K562 (cell line): Measurements from ENCODE around the gene ARL17A. TPM values are rescaled to one million over a fixed set of nuclear protein-coding genes. Genes with fewer than 3 reads are reported as not detected.
"Not testable (repeated sequence)": the region's sequence is repeated elsewhere in the genome, so short reads cannot be mapped to it uniquely, and the experiment has no call there.

Source experiments
- ATAC-seq: fragments of 200-7000 bp; cut with Tn5 transposase; 3 replicates; pipeline ENCODE4 v1.9.1; 2020; ENCODE audit warnings: moderate library complexity
- BruUV-seq: library from RNA; stranded (reverse); fragments of 400-500 nt; replicated peaks from 2 replicates; lab custom pipeline; 2021; lab: Mats Ljungman, UMichigan
- CTCF ChIA-PET: fragments of 300-600 bp; formaldehyde crosslinking; extraction: SDS; loops from one replicate; lab custom pipeline; 2021; ENCODE audit warnings: low intra/inter-chr PET ratio; lab: Yijun Ruan, JAX
- POLR2A ChIA-PET: fragments of 300-600, 350-650 bp; sonication (Branson Sonifier 250); formaldehyde crosslinking; extraction: SDS; loops from one replicate; lab custom pipeline; 2021; ENCODE audit warnings: antibody characterized with exemption, inconsistent platforms; lab: Yijun Ruan, JAX
- DNase-seq, 4 experiments: peaks; one replicate each; pipeline versions ENCODE4 v3.0.0 to v3.0.0-alpha.2; 2011 to 2018; ENCODE audit warnings: low spot score in 3 of 4, mixed read lengths in 3 of 4; ENCODE audit errors: extremely low read depth in 1 of 4
- FAIRE-seq: peaks from 2 replicates; lab custom pipeline; 2011; peaks lifted over from hg19 to GRCh38; lab: Jason Lieb, UNC
- H2AFZ ChIP-seq: 2 replicates; pipeline ENCODE4 v1.6.0; 2011; ENCODE audit warnings: low read depth, low read length, control low read depth, inconsistent platforms
- H3K27ac ChIP-seq: fragments of 200-600 bp; 3 replicates; pipeline ENCODE4 v1.8.0; 2011; ENCODE audit warnings: low read depth, mild to moderate bottlenecking, control low read depth, inconsistent platforms, low read length, moderate library complexity, mixed read lengths; ENCODE audit errors: extremely low read depth
- H3K27me3 ChIP-seq, 2 experiments: fragments of 300-600 bp in 1 of 2; 2 replicates in 1 of 2; 3 replicates in 1 of 2; pipeline versions ENCODE4 v1.6.0 to v1.8.0; 2011; ENCODE audit warnings: inconsistent platforms in 2 of 2, low read length in 2 of 2, mild to moderate bottlenecking in 1 of 2, mixed read lengths in 1 of 2, moderate library complexity in 1 of 2; ENCODE audit not compliant: control insufficient read depth in 2 of 2, insufficient read depth in 2 of 2
- H3K36me3 ChIP-seq: fragments of 300-600 bp; 3 replicates; pipeline ENCODE4 v1.8.0; 2011; ENCODE audit warnings: mild to moderate bottlenecking, low read length, inconsistent platforms; ENCODE audit not compliant: control insufficient read depth, insufficient read depth
- H3K4me1 ChIP-seq, 2 experiments: fragments of 200-600 bp in 1 of 2; replicated peaks in 1 of 2; 2 replicates in 1 of 2; 3 replicates in 1 of 2; pipeline versions ENCODE4 v1.5.1 to v1.8.0; 2011; ENCODE audit warnings: inconsistent platforms in 2 of 2, low read length in 2 of 2, mild to moderate bottlenecking in 1 of 2, mixed read lengths in 1 of 2, moderate library complexity in 1 of 2; ENCODE audit not compliant: control insufficient read depth in 2 of 2, insufficient read depth in 2 of 2
- H3K4me2 ChIP-seq: 2 replicates; pipeline ENCODE4 v1.6.1; 2011; ENCODE audit warnings: low read length, control low read depth, inconsistent platforms, mixed read lengths; ENCODE audit not compliant: insufficient read depth
- H3K4me3 ChIP-seq: fragments of 200-600 bp; sonication (generic), shearing (Covaris generic); 2 replicates; pipeline ENCODE4 v1.5.1; 2016; ENCODE audit warnings: control low read depth, inconsistent platforms
- H3K79me2 ChIP-seq: fragments of 200-600 bp; 3 replicates; pipeline ENCODE4 v1.8.0; 2011; ENCODE audit warnings: low read length, inconsistent platforms; ENCODE audit not compliant: control insufficient read depth, insufficient read depth
- H3K9ac ChIP-seq, 2 experiments: 2 replicates each; pipeline versions ENCODE4 v1.6.0 to v1.6.1; 2011; ENCODE audit warnings: low read depth in 2 of 2, low read length in 2 of 2, control low read depth in 1 of 2, inconsistent platforms in 1 of 2, mild to moderate bottlenecking in 1 of 2, mixed read lengths in 1 of 2; ENCODE audit not compliant: insufficient read depth in 1 of 2
- H3K9me1 ChIP-seq: one replicate; pipeline ENCODE4 v1.6.0; 2011; ENCODE audit warnings: inconsistent platforms, mild to moderate bottlenecking, low read length, moderate library complexity; ENCODE audit not compliant: control insufficient read depth, insufficient read depth
- H3K9me3 ChIP-seq: replicated peaks from 2 replicates; pipeline ENCODE4 v1.5.1; 2011; ENCODE audit warnings: low read depth, low read length, inconsistent platforms; ENCODE audit not compliant: control insufficient read depth, insufficient read depth
- H4K20me1 ChIP-seq: replicated peaks from 2 replicates; pipeline ENCODE4 v1.6.1; 2011; ENCODE audit warnings: low read length, inconsistent platforms, mixed read lengths; ENCODE audit not compliant: control insufficient read depth, insufficient read depth
- WGBS: fragments of 100-300 bp; shearing (Covaris generic); methylation state at CpG from one replicate; pipeline ENCODE4 v1.1.6; 2016; ENCODE audit warnings: low coverage, mixed read lengths; ENCODE audit not compliant: insufficient coverage; ENCODE audit errors: missing lambda C conversion rate; 5-methylcytosine and 5-hydroxymethylcytosine counted together
- in situ Hi-C: fragments of 300-500 bp; cut with MboI; formaldehyde crosslinking; loops from 4 replicates; pipeline ENCODE4 v1.15.0; 2018; ENCODE audit warnings: inconsistent platforms, mixed read lengths
- intact Hi-C: fragments of 100-400 bp; cut with micrococcal nuclease; formaldehyde crosslinking; loops from 2 replicates; pipeline ENCODE4 v1.14.2; 2022
- polyA plus RNA-seq, 8 experiments: library from polyadenylated mRNA; depleted of rRNA in 4 of 8; stranded (reverse) in 5 of 8; unstranded in 3 of 8; fragments of >200 nt; fragmentation: Nextera tagmentation in 2 of 8; fragmentation: Illumina TruSeq in 1 of 8; extraction: Ambion mirVana in 2 of 8; extraction: Trizol in 1 of 8; gene quantifications; 2 replicates each; pipeline versions ENCODE4 v1.2.1 to v1.2.3, GENCODE V29; 2011 to 2014; ENCODE audit warnings: inconsistent platforms in 1 of 8, missing spikeins in 1 of 8
- total RNA-seq, 7 experiments: library from RNA; depleted of rRNA in 6 of 7; stranded (reverse); fragments of >200 nt in 6 of 7; fragmentation: Illumina TruSeq in 2 of 7; extraction: Trizol in 2 of 7; gene quantifications; 2 replicates each; pipeline versions ENCODE4 v1.2.1 to v1.2.3, GENCODE V29; 2011 to 2021; ENCODE audit warnings: low replicate concordance in 1 of 7

Gene ARL17A
- total and polyA plus RNA-seq, 9 of the 15 experiments (the other 6 are each of a cell fraction or from before 2014, with no cell fraction given) = 4.7 to 24.8 (median 14.0) TPM

- POLR2A ChIA-PET, H3K4me2 ChIP-seq, H3K27ac ChIP-seq, H3K4me3 ChIP-seq, DNase-seq, H3K36me3 ChIP-seq, H3K9me3 ChIP-seq, H3K79me2 ChIP-seq, H3K9me1 ChIP-seq, FAIRE-seq, H2AFZ ChIP-seq, H4K20me1 ChIP-seq, CTCF ChIA-PET, H3K9ac ChIP-seq, H3K4me1 ChIP-seq, H3K27me3 ChIP-seq, intact Hi-C loops: not testable (repeated sequence)
- ATAC-seq = peak; percentile 70
- TSS peak; percentile 43 for BruUV-seq
- WGBS = no CpG with 5 or more reads among the region's 4 CpGs
- in situ Hi-C loops = loop anchor here (10.0 kb wide), 1 partner anchor 477 kb away; no protein-coding TSS in a partner anchor
These were observed 7.7 kb downstream of the ARL17A start for GRCh38 chr17:46571796-46572195.

- intact Hi-C loops, POLR2A ChIA-PET: not testable (repeated sequence)
These were observed 12.5 kb downstream of the ARL17A start for GRCh38 chr17:46566980-46567379.

GRCh38 chr17:46566284-46566683 is 13.2 kb downstream of the ARL17A start:
- H3K27me3 ChIP-seq, H3K4me1 ChIP-seq, H3K4me2 ChIP-seq, H2AFZ ChIP-seq, in situ Hi-C loops, DNase-seq, CTCF ChIA-PET, intact Hi-C loops, H3K79me2 ChIP-seq, H4K20me1 ChIP-seq, H3K9ac ChIP-seq, POLR2A ChIA-PET, H3K4me3 ChIP-seq, FAIRE-seq, H3K27ac ChIP-seq, H3K9me1 ChIP-seq, H3K9me3 ChIP-seq, ATAC-seq, H3K36me3 ChIP-seq: not testable (repeated sequence)
- BruUV-seq = TSS peak; percentile 33
- no CpG with 5 or more reads among the region's 2 CpGs for WGBS

More at GRCh38 chr17:46566980-46567379, 12.5 kb downstream of the ARL17A start:
- BruUV-seq, in situ Hi-C loops, H3K9me1 ChIP-seq, H3K9ac ChIP-seq, H3K79me2 ChIP-seq, H3K27ac ChIP-seq, H3K36me3 ChIP-seq, H3K4me2 ChIP-seq, H3K27me3 ChIP-seq, H3K9me3 ChIP-seq, H2AFZ ChIP-seq, H3K4me1 ChIP-seq, H4K20me1 ChIP-seq, H3K4me3 ChIP-seq, FAIRE-seq, CTCF ChIA-PET, ATAC-seq, DNase-seq: not testable (repeated sequence)
- WGBS = no CpG with 5 or more reads among the region's 1 CpG

DNA sequence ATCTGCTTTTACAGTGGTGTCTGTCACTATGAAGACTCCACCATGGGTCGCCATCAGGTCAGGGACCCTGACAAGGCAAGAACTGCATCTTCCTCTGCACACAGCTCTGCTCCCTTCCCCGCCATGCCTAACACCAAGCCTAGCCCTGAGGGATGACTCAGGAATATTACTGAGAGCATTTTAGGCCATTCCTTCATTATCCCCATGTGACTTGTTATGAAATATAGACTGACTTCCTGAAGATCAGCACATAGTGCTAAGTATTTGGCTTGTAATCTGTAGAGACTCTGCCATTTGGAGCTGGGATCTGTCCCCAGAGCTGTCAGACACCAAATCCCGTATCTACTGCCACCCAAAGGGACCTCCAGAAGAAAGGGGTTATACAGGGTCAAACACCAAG is 19.4 kb downstream of the ARL17A start:
- intact Hi-C loops, H3K9me3 ChIP-seq, CTCF ChIA-PET, in situ Hi-C loops, BruUV-seq, FAIRE-seq, POLR2A ChIA-PET, H3K4me1 ChIP-seq, H2AFZ ChIP-seq, H3K9ac ChIP-seq, H4K20me1 ChIP-seq, H3K27me3 ChIP-seq, H3K4me3 ChIP-seq, H3K9me1 ChIP-seq, H3K4me2 ChIP-seq, H3K36me3 ChIP-seq, H3K79me2 ChIP-seq, DNase-seq, H3K27ac ChIP-seq: not testable (repeated sequence)
- ATAC-seq = peak; percentile 59; the same call in 2 of the 3 replicates
- no CpG with 5 or more reads among the region's 3 CpGs for WGBS
